HCT116 (cell line): ENCODE data around the gene KANSL3. TPM values are rescaled to one million over a fixed set of nuclear protein-coding genes. Genes with fewer than 3 reads are reported as not detected.

Experiments used
- ATAC-seq: fragments of 200-7000 bp; cut with Tn5 transposase; 2 replicates; pipeline ENCODE4 v1.9.1; 2020; ENCODE audit warnings: mild to moderate bottlenecking, moderate library complexity
- BruUV-seq: library from RNA; stranded (reverse); fragments of 400-500 nt; replicated peaks from 2 replicates; lab custom pipeline; 2021; lab: Mats Ljungman, UMichigan
- CTCF ChIA-PET: fragments of 300-600 bp; sonication (Branson Sonifier 250); formaldehyde crosslinking; loops from one replicate; lab custom pipeline; 2021; ENCODE audit warnings: antibody characterized with exemption; lab: Charles Lee
- POLR2A ChIA-PET: fragments of 300-600, 350-600 bp; sonication (Branson Sonifier 250); formaldehyde crosslinking; loops from one replicate; lab custom pipeline; 2021; ENCODE audit warnings: antibody characterized with exemption; lab: Charles Lee
- RAD21 ChIA-PET, 2 experiments: fragments of 300-600 bp; sonication (Branson Sonifier 250); formaldehyde crosslinking; loops; one replicate each; lab custom pipeline; 2023; ENCODE audit warnings: low total read pairs in 2 of 2; ENCODE audit not compliant: uncharacterized antibody in 2 of 2, unreplicated experiment in 2 of 2, low non-redundant PET in 1 of 2; lab: Charles Lee
- DNase-seq: peaks from one replicate; pipeline ENCODE4 v3.0.0-alpha.2; 2010; ENCODE audit warnings: low read depth, low spot score
- H2AFZ ChIP-seq: fragments of 200-600 bp; shearing (Covaris generic), sonication (generic); 2 replicates; pipeline ENCODE4 v1.6.1; 2017; ENCODE audit warnings: low read depth, mixed run types, mixed read lengths, antibody characterized with exemption, low read length; ENCODE audit not compliant: poor library complexity, severe bottlenecking
- H3K27ac ChIP-seq: 2 replicates; pipeline ENCODE4 v1.5.1; 2012; ENCODE audit warnings: low read depth, low read length
- H3K27me3 ChIP-seq: fragments of 200-600 bp; sonication (generic); 2 replicates; pipeline ENCODE4 v1.6.1; 2016; ENCODE audit warnings: mixed run types, low read length, mixed read lengths; ENCODE audit not compliant: insufficient read depth
- H3K36me3 ChIP-seq, 2 experiments: fragments of 200-500 bp in 1 of 2; fragments of 200-600 bp in 1 of 2; sonication (Bioruptor generic) in 1 of 2; sonication (generic) in 1 of 2; 2 replicates each; pipeline versions ENCODE4 v1.5.1 to v1.6.1; 2014 to 2016; ENCODE audit warnings: low read length in 2 of 2, inconsistent platforms in 1 of 2, mixed read lengths in 1 of 2, mixed run types in 1 of 2; ENCODE audit not compliant: insufficient read depth in 2 of 2, control insufficient read depth in 1 of 2
- H3K4me1 ChIP-seq, 2 experiments: fragments of 200-600 bp in 1 of 2; sonication (generic) in 1 of 2; 2 replicates each; pipeline versions ENCODE4 v1.5.1 to v1.6.1; 2012 to 2017; ENCODE audit warnings: low read length in 2 of 2, inconsistent platforms in 1 of 2, mild to moderate bottlenecking in 1 of 2, mixed read lengths in 1 of 2, mixed run types in 1 of 2, moderate library complexity in 1 of 2; ENCODE audit not compliant: insufficient read depth in 2 of 2, control insufficient read depth in 1 of 2
- H3K4me2 ChIP-seq: fragments of 200-600 bp; sonication (generic); 2 replicates; pipeline ENCODE4 v1.6.1; 2017; ENCODE audit warnings: mixed run types, low read length, mixed read lengths
- H3K4me3 ChIP-seq, 2 experiments: fragments of 200-600 bp in 1 of 2; sonication (generic) in 1 of 2; replicated peaks in 1 of 2; 2 replicates each; pipeline ENCODE4 v1.5.1; 2011 to 2016; ENCODE audit warnings: low read length in 2 of 2, control low read depth in 1 of 2, low read depth in 1 of 2, mild to moderate bottlenecking in 1 of 2, mixed read lengths in 1 of 2, mixed run types in 1 of 2
- H3K79me2 ChIP-seq: fragments of 200-600 bp; sonication (generic); 2 replicates; pipeline ENCODE4 v1.6.1; 2017; ENCODE audit warnings: mild to moderate bottlenecking, mixed run types, low read length, moderate library complexity, mixed read lengths; ENCODE audit not compliant: insufficient read depth
- H3K9ac ChIP-seq: fragments of 200-600 bp; sonication (generic); 2 replicates; pipeline ENCODE4 v1.6.1; 2016; ENCODE audit warnings: low read length, mixed read lengths
- H3K9me2 ChIP-seq: fragments of 200-600 bp; sonication (generic), shearing (Covaris generic); 2 replicates; pipeline ENCODE4 v1.6.1; 2017; ENCODE audit warnings: mixed run types, mild to moderate bottlenecking, moderate library complexity; ENCODE audit not compliant: insufficient read depth
- H3K9me3 ChIP-seq, 2 experiments: fragments of 200-500 bp in 1 of 2; fragments of 200-600 bp in 1 of 2; sonication (Bioruptor generic) in 1 of 2; sonication (generic) in 1 of 2; 2 replicates each; pipeline ENCODE4 v1.6.1; 2014 to 2017; ENCODE audit warnings: low read length in 2 of 2, mixed read lengths in 2 of 2, inconsistent platforms in 1 of 2, low read depth in 1 of 2, mild to moderate bottlenecking in 1 of 2, mixed run types in 1 of 2, moderate library complexity in 1 of 2; ENCODE audit not compliant: control insufficient read depth in 1 of 2, insufficient read depth in 1 of 2
- H4K20me1 ChIP-seq: fragments of 200-600 bp; sonication (generic), shearing (Covaris generic); 2 replicates; pipeline ENCODE4 v1.6.1; 2017; ENCODE audit warnings: mixed run types, mild to moderate bottlenecking, moderate library complexity; ENCODE audit not compliant: insufficient read depth
- CBX3 ChIP-seq: IDR thresholded peaks from 2 replicates; pipeline ENCODE4 v1.6.1; 2012; ENCODE audit warnings: low read depth
- CTCF ChIP-seq, 3 experiments: fragments of 200-600 bp in 1 of 3; sonication (generic) in 1 of 3; IDR thresholded peaks in 2 of 3; conservative IDR thresholded peaks in 1 of 3; 2 replicates each; pipeline ENCODE4 v1.5.1; 2012 to 2017; ENCODE audit warnings: low read depth in 2 of 3, low read length in 2 of 3, antibody characterized with exemption in 1 of 3, borderline replicate concordance in 1 of 3, control low read depth in 1 of 3, mild to moderate bottlenecking in 1 of 3, mixed read lengths in 1 of 3, mixed run types in 1 of 3, moderate library complexity in 1 of 3; ENCODE audit not compliant: insufficient read depth in 1 of 3
- ELF1 ChIP-seq: IDR thresholded peaks from 2 replicates; pipeline ENCODE4 v1.6.1; 2012; ENCODE audit warnings: low read depth, borderline replicate concordance
- RAD21 ChIP-seq: IDR thresholded peaks from 2 replicates; pipeline ENCODE4 v1.6.1; 2012; ENCODE audit warnings: low read depth, mild to moderate bottlenecking
- SP1 ChIP-seq: IDR thresholded peaks from 2 replicates; pipeline ENCODE4 v1.6.1; 2012; ENCODE audit warnings: low read depth
- intact Hi-C: fragments of 100-400 bp; cut with micrococcal nuclease; formaldehyde crosslinking; loops from 2 replicates; pipeline ENCODE4 v1.10.0; 2022
- total RNA-seq: library from RNA; stranded (reverse); gene quantifications from one replicate; pipeline ENCODE4 v1.2.1, GENCODE V29; 2021; ENCODE audit not compliant: unreplicated experiment

KANSL3 gene
- total RNA-seq, 1 experiment from 2014 or later, result 35.8 TPM

- Histone ChIP-seq H3K9me3 (no peaks in the 10 kb centered on the region), H3K4me2 (no peak overlapping the region), H3K9ac (no peak overlapping the region), H3K36me3 (peaks cover 76 to 83% of the 10 kb centered on the region in 2 experiments), H3K27ac (no peak overlapping the region), H4K20me1 (no peaks in the 10 kb centered on the region), H3K4me1 (no peaks in the 10 kb centered on the region; a peak in 1 of 4 replicates), H2AFZ (no peak overlapping the region), H3K79me2 (0 out of 2 replicates have a peak, but pooled peaks cover 4% of the 10 kb centered on the region), H3K4me3 (no peak overlapping the region), H3K9me2 (no peaks in the 10 kb centered on the region), H3K27me3 (no peaks in the 10 kb centered on the region)
- CTCF ChIA-PET, result interaction anchor here (0.6 kb wide), 1 partner anchor 13 kb away, joined by 3 read pairs; no protein-coding TSS in a partner anchor
- DNase-seq (no peak), ATAC-seq (no peak)
- no TSS peak for BruUV-seq
- TF ChIP-seq CBX3, result no peak
- intact Hi-C loops, result no loop called here
- POLR2A ChIA-PET, result no interaction called here
- RAD21 ChIA-PET, result no interaction called here
Measured at GRCh38 chr2:96608469-96609455, 29.4 kb downstream of the KANSL3 start.

- H3K4me2 ChIP-seq, result no peak overlapping the region
- no TSS peak for BruUV-seq
- H3K36me3 ChIP-seq, result peaks cover 72 to 76% of the 10 kb centered on the region in 2 experiments
- no peak for TF ChIP-seq SP1
- no peak for TF ChIP-seq ELF1
- 0 out of 2 replicates have a peak, but pooled peaks have one; percentile 6 for TF ChIP-seq RAD21
- peak in 2 of 3 experiments; percentile 16 to 41; a peak in 3 of 6 replicates for TF ChIP-seq CTCF (IDR thresholded peaks at IDR 0.05 in 2 of 3, conservative IDR thresholded peaks at IDR 0.05 in 1 of 3; ENCODE audit: borderline replicate concordance in 1 of 3, insufficient read depth in 1 of 3, low read depth in 2 of 3, low read length in 2 of 3)
- TF ChIP-seq, all 23 proteins: peak for 2
- Histone ChIP-seq H3K9ac (no peak overlapping the region), H3K9me3 (no peaks in the 10 kb centered on the region), H4K20me1 (no peaks in the 10 kb centered on the region), H3K79me2 (0 out of 2 replicates have a peak, but pooled peaks cover 4% of the 10 kb centered on the region), H2AFZ (no peak overlapping the region), H3K27ac (no peak overlapping the region), H3K27me3 (no peaks in the 10 kb centered on the region), H3K4me3 (no peak overlapping the region), H3K4me1 (no peaks in the 10 kb centered on the region; a peak in 1 of 4 replicates), H3K9me2 (no peaks in the 10 kb centered on the region)
- ChIA-PET POLR2A (no interaction called here), CTCF (interaction anchor here (1.5 kb wide), 1 partner anchor 54 kb away, joined by 3 read pairs; no protein-coding TSS in a partner anchor), RAD21 (no interaction called here)
- ATAC-seq (peak; percentile 83), DNase-seq (no peak)
- intact Hi-C loops, result no loop called here
Measured at GRCh38 chr2:96604104-96604503, 34.0 kb downstream of the KANSL3 start.
